COLO668 (cell line): ENCODE results near the gene DENND2A.
A peak's percentile ranks its signal among the peaks of the same experiment; 100 is the strongest.
"Not testable (repeated sequence)": the region's sequence is repeated elsewhere in the genome, so short reads cannot be mapped to it uniquely, and the experiment has no call there.

Source experiments
- DNase-seq: peaks from one replicate; lab custom pipeline; 2025; ENCODE audit not compliant: unreplicated experiment; lab: John Stamatoyannopoulos, UW

Gene DENND2A

GRCh38 chr7:140592964-140593671 is 47.5 kb downstream of the DENND2A start:
- DNase-seq = no peak

GRCh38 chr7:140591180-140591902 is 49.3 kb downstream of the DENND2A start:
- DNase-seq = no peak

GRCh38 chr7:140587243-140587642 is 53.4 kb downstream of the DENND2A start:
- no peak for DNase-seq

- DNase-seq = no peak
Measured at GRCh38 chr7:140586516-140586915, 54.1 kb downstream of the DENND2A start.

GRCh38 chr7:140585333-140585732 is 55.3 kb downstream of the DENND2A start:
- no peak for DNase-seq

GRCh38 chr7:140584195-140584851 is 56.3 kb downstream of the DENND2A start:
- DNase-seq = no peak

- DNase-seq = no peak
Measured at GRCh38 chr7:140581411-140581810, 59.2 kb downstream of the DENND2A start.

- DNase-seq = no peak
Measured at GRCh38 chr7:140577651-140578050, 63.0 kb downstream of the DENND2A start.

GRCh38 chr7:140576589-140576988 is 64.0 kb downstream of the DENND2A start:
- no peak for DNase-seq

- DNase-seq = no peak
Measured at GRCh38 chr7:140571538-140572122, 69.0 kb downstream of the DENND2A start.

- DNase-seq = no peak
Measured at GRCh38 chr7:140570120-140570519, 70.5 kb downstream of the DENND2A start.

GRCh38 chr7:140568021-140568813 is 72.4 kb downstream of the DENND2A start:
- DNase-seq = no peak

- not testable (repeated sequence) for DNase-seq
Measured at GRCh38 chr7:140566186-140566585, 74.4 kb downstream of the DENND2A start.

GRCh38 chr7:140565761-140566160 is 74.9 kb downstream of the DENND2A start:
- DNase-seq = not testable (repeated sequence)

- DNase-seq = peak; percentile 61
Measured at GRCh38 chr7:140564643-140565042, 76.0 kb downstream of the DENND2A start.

- no peak for DNase-seq
Measured at GRCh38 chr7:140562926-140563481, 77.6 kb downstream of the DENND2A start.

- no peak for DNase-seq
Measured at GRCh38 chr7:140559410-140559809, 81.2 kb downstream of the DENND2A start.

- no peak for DNase-seq
Measured at GRCh38 chr7:140557809-140558518, 82.6 kb downstream of the DENND2A start.

- DNase-seq = no peak
Measured at GRCh38 chr7:140557069-140557468, 83.5 kb downstream of the DENND2A start.

GRCh38 chr7:140553236-140553635 is 87.4 kb downstream of the DENND2A start:
- DNase-seq = not testable (repeated sequence)
